GM06990 (cell line): ENCODE results near the gene S100A2.

Experiments used
- DNase-seq: peaks from one replicate; pipeline ENCODE4 v3.0.0-alpha.2; 2011; ENCODE audit not compliant: insufficient read length; ENCODE audit errors: extremely low read depth
- H3K27me3 ChIP-seq: replicated peaks from 2 replicates; pipeline ENCODE4 v1.6.0; 2011; ENCODE audit warnings: low read length; ENCODE audit not compliant: control insufficient read depth, insufficient read depth
- H3K36me3 ChIP-seq: 2 replicates; pipeline ENCODE4 v1.5.1; 2011; ENCODE audit warnings: low read length; ENCODE audit not compliant: control insufficient read depth, insufficient read depth
- H3K4me3 ChIP-seq: replicated peaks from 2 replicates; pipeline ENCODE4 v1.5.1; 2011; ENCODE audit warnings: low read depth, mild to moderate bottlenecking, control low read depth, low read length
- CTCF ChIP-seq: IDR thresholded peaks from 2 replicates; pipeline ENCODE4 v1.5.1; 2011; ENCODE audit warnings: low read length, control low read depth, mild to moderate bottlenecking, inconsistent platforms; ENCODE audit not compliant: insufficient read depth, poor library complexity, severe bottlenecking

The S100A2 gene

GRCh38 chr1:153536012-153536670 is 29.5 kb downstream of the S100A2 start:
- Histone ChIP-seq H3K36me3 (no peaks in the 10 kb centered on the region), H3K4me3 (peak overlapping the region; percentile 48), H3K27me3 (no peaks in the 10 kb centered on the region; the same call in 1 of the 2 replicates)
- DNase-seq = peak; percentile 55
- no peak for TF ChIP-seq CTCF

GRCh38 chr1:153535242-153536011 is 30.2 kb downstream of the S100A2 start, which contains the start of gene S100A6:
TSS of gene S100A6 (minus strand) at chr1:153535991. CDS start at chr1:153535339, 652 bp downstream.
- no peak for TF ChIP-seq CTCF
- peak; percentile 31 for DNase-seq
- no peaks in the 10 kb centered on the region; the same call in 1 of the 2 replicates for H3K27me3 ChIP-seq
- H3K4me3 ChIP-seq = peak within 1 kb of the TSS; percentile 48
- no peaks in the 10 kb centered on the region for H3K36me3 ChIP-seq

GRCh38 chr1:153534925-153535241 is 30.8 kb downstream of the S100A2 start:
- Histone ChIP-seq H3K27me3 (no peaks in the 10 kb centered on the region; the same call in 1 of the 2 replicates), H3K36me3 (no peaks in the 10 kb centered on the region), H3K4me3 (no peak overlapping the region)
- TF ChIP-seq CTCF = no peak
- DNase-seq = no peak

GRCh38 chr1:153534226-153534924 is 31.3 kb downstream of the S100A2 start:
- H3K27me3 ChIP-seq = no peaks in the 10 kb centered on the region; the same call in 1 of the 2 replicates
- no peaks in the 10 kb centered on the region for H3K36me3 ChIP-seq
- TF ChIP-seq CTCF = no peak
- no peak for DNase-seq
- no peak overlapping the region for H3K4me3 ChIP-seq

GRCh38 chr1:153533689-153534201 is 31.9 kb downstream of the S100A2 start:
- Histone ChIP-seq H3K4me3 (no peak overlapping the region), H3K36me3 (no peaks in the 10 kb centered on the region), H3K27me3 (no peaks in the 10 kb centered on the region; the same call in 1 of the 2 replicates)
- TF ChIP-seq CTCF = no peak
- no peak for DNase-seq
